Stimulated activated CD4-positive, alpha-beta T cell treated with anti-CD3 and anti-CD28 coated beads, Interleukin-1b, Interleukin-23, amount 100 ng/mL, for 24 hours (primary cell): Measurements from ENCODE around the gene SH3TC1.

Source experiments
- DNase-seq, 4 experiments: peaks; one replicate each; pipeline ENCODE4 v3.0.0-alpha.2; 2020; ENCODE audit warnings: low read depth in 4 of 4, low spot score in 1 of 4

SH3TC1 gene

GRCh38 chr4:8259743-8260430 lies 60.8 kb downstream of the SH3TC1 start:
- no peak for DNase-seq

GRCh38 chr4:8260656-8261111 lies 61.6 kb downstream of the SH3TC1 start:
- no peak for DNase-seq

GRCh38 chr4:8261851-8262535 lies 62.9 kb downstream of the SH3TC1 start:
- no peak for DNase-seq

GRCh38 chr4:8262637-8263322 lies 63.7 kb downstream of the SH3TC1 start:
- no peak for DNase-seq

GRCh38 chr4:8263397-8263796 lies 64.3 kb downstream of the SH3TC1 start:
- DNase-seq = no peak

- no peak for DNase-seq
Measured at GRCh38 chr4:8264106-8264505, 65.0 kb downstream of the SH3TC1 start.

GRCh38 chr4:8265171-8265929 lies 66.3 kb downstream of the SH3TC1 start:
- DNase-seq = no peak

GRCh38 chr4:8266088-8266487 lies 67.0 kb downstream of the SH3TC1 start:
- no peak for DNase-seq

- no peak for DNase-seq
Measured at GRCh38 chr4:8266508-8266907, 67.4 kb downstream of the SH3TC1 start.

GRCh38 chr4:8267077-8267476 lies 68.0 kb downstream of the SH3TC1 start:
- peak in 2 of 4 experiments; percentile 5 to 14 for DNase-seq

- DNase-seq = no peak
Measured at GRCh38 chr4:8268211-8268610, 69.1 kb downstream of the SH3TC1 start.

GRCh38 chr4:8268901-8269534 lies 69.9 kb downstream of the SH3TC1 start:
- no peak for DNase-seq

- no peak for DNase-seq
Measured at GRCh38 chr4:8269535-8270417, 70.7 kb downstream of the SH3TC1 start, which contains the start of gene HTRA3. TSS of gene HTRA3 (plus strand) at chr4:8269754. CDS start at chr4:8269969, 215 bp downstream.

GRCh38 chr4:8270418-8270771 lies 71.3 kb downstream of the SH3TC1 start:
- DNase-seq = no peak

- DNase-seq = no peak
Measured at GRCh38 chr4:8270912-8271815, 72.1 kb downstream of the SH3TC1 start.

GRCh38 chr4:8271821-8272220 lies 72.7 kb downstream of the SH3TC1 start:
- no peak for DNase-seq

- no peak for DNase-seq
Measured at GRCh38 chr4:8272472-8273428, 73.7 kb downstream of the SH3TC1 start.

GRCh38 chr4:8273450-8273849 lies 74.4 kb downstream of the SH3TC1 start:
- DNase-seq = no peak
